ENCODE data around the gene RCAN2.

DNA sequence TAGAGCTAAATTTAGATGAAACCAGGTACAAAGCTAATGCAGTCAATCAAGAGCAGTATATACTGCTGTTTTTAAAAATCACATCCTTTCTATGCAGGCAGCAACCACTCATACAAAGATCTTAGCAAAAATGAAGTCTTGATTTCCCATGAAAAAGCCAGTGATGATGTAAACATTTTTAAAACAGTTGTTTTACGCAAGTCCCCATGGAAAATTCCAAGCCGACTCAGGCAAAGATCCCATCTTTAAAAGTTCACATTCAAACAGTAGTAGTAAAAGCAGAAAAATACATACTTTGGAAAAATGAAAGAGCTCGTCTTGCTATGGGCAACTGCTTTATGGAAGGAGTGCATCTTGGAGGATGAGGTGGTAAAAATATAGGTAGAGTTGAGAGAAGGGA is 84.0 kb downstream of the RCAN2 start:
- TF ChIP-seq, protein P1, sequence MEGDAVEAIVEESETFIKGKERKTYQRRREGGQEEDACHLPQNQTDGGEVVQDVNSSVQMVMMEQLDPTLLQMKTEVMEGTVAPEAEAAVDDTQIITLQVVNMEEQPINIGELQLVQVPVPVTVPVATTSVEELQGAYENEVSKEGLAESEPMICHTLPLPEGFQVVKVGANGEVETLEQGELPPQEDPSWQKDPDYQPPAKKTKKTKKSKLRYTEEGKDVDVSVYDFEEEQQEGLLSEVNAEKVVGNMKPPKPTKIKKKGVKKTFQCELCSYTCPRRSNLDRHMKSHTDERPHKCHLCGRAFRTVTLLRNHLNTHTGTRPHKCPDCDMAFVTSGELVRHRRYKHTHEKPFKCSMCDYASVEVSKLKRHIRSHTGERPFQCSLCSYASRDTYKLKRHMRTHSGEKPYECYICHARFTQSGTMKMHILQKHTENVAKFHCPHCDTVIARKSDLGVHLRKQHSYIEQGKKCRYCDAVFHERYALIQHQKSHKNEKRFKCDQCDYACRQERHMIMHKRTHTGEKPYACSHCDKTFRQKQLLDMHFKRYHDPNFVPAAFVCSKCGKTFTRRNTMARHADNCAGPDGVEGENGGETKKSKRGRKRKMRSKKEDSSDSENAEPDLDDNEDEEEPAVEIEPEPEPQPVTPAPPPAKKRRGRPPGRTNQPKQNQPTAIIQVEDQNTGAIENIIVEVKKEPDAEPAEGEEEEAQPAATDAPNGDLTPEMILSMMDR (IDR thresholded peaks at IDR 0.05): no peak
- TF ChIP-seq EZH2 (IDR thresholded peaks at IDR 0.05; ENCODE audit: borderline replicate concordance, insufficient read depth, low read depth, low read length, poor library complexity, severe bottlenecking): no peak

Measured in B cell (primary cell).